ENCODE data around the gene TMEM238. TPM values are rescaled to one million over a fixed set of nuclear protein-coding genes. Genes with fewer than 3 reads are reported as not detected.
"Not testable (repeated sequence)": the region's sequence is repeated elsewhere in the genome, so short reads cannot be mapped to it uniquely, and the experiment has no call there.

Gene TMEM238, protein sequence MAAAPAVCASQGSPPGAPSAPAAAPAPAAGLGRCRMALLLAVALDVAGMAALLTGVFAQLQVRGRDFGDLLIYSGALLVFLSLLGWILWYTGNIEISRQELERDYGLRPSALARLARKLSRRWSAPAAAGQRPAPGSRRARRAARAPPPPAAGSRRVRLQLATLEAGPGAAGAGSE
- 0.14 and 0.25 TPM in 2 replicates for total RNA-seq (2014; rRNA removed; shearing (Covaris generic))

DNA sequence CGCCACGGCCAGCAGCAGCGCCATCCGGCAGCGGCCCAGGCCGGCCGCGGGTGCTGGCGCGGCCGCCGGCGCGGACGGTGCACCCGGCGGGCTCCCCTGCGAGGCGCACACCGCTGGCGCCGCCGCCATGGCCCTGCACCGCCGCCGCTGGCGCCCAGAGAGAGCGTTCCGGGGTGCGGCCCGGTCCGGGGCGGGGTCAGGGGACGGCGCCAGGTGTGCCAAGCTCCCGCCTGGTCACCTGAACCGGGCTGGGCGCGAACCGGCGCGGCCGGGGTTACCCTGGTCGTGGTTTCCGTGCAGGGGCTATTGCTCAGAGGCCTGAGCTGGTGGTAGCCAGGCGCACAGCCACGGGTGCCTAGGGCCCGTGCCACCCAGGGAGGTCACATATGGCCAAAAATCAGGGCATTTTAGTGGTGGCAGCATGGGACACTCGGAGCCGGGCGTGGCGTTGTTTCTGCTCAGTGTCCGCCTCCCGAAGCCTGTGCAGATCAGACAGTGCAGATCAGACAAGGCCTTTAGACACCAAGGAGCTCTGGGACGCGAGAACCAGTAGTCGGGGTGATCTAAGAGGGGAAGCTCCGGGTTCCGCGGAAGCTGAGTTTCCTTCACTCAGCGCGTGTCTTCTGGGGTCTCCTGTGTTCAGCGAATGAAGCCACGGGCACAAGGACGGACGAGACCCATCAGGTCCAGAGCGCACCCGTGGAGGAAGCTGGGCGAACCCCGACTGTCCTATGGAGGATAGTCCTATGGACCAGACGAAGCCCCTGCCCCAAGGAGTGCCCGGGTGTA is at the start of gene TMEM238:
TMEM238 (minus strand) TSS at position 162 of the 789 bp plus-strand sequence; CDS start at position 129, 33 bp downstream.
- H3K27me3 ChIP-seq = no peaks in the 10 kb centered on the region
- H3K36me3 ChIP-seq = peaks cover 31% of the 10 kb centered on the region
- no peak for DNase-seq
- H3K9me3 ChIP-seq (replicated peaks) = no peaks in the 10 kb centered on the region
- peak within 1 kb of the TSS; percentile 73 for H3K27ac ChIP-seq
- peaks cover 24% of the 10 kb centered on the region for H3K4me1 ChIP-seq
- peak within 1 kb of the TSS; percentile 86 for H3K4me3 ChIP-seq

DNA sequence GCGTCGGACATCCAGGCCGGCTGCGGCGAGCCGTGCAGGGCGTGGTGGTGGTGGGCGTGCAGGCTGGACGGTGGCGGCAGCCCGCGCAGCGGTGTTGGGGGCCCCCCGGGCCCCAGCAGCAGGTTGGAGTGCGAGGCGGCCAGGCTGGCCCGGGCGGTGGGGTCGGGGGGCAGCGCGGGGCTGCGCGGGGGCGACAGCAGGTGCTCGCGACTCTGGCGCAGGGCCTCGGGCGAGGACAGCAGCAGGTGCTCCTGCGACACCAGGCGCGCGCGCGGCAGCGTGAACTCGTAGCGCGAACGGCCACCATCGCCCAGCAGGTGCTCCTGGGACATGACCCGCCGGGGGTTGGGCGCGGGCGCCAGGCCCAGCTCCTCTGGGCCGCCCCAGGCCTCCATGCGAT is 49.2 kb upstream of the TMEM238 start:
- no peaks in the 10 kb centered on the region for H3K36me3 ChIP-seq
- no peak for DNase-seq
- H3K27ac ChIP-seq = no peak overlapping the region
- no peaks in the 10 kb centered on the region for H3K9me3 ChIP-seq (replicated peaks)
- H3K4me1 ChIP-seq = peaks cover 5% of the 10 kb centered on the region; the same call in 1 of the 2 replicates
- H3K4me3 ChIP-seq = no peak overlapping the region
- no peaks in the 10 kb centered on the region for H3K27me3 ChIP-seq

DNA sequence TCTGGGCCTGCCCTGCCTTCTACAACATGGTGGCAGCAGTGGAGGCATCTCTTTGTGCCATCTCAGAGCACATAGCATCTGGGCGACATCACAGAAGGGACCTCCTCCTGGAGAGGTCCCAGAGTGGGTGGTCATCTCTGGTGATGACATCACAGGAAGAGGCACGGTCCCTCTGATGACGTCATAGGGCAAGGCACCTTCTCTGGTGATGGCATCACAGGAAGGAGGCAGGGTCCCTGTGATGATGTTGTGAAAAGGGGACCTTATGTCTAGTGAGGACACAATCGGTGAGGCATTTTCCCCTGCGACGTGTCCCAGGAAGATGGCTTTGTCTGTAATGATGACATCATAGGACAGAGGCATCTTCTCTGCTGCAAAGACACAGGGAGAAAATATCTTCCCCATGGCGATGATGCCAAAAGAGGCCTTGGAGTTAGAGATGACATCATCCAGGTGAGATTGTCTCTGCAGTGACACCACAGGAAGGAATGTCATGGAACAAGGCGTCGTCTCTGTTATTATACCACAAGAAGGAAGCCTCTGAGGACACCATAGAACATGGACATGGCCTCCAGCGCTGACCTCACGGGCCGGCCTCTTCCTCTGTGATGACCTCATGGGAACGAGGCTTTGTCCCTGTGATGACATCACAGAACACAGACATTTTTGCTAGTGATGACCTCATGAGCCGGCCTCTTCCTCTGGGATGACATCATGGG is 48.3 kb upstream of the TMEM238 start:
- Histone ChIP-seq H3K9me3 (replicated peaks) (no peaks in the 10 kb centered on the region), H3K4me1 (peaks cover 5% of the 10 kb centered on the region; the same call in 1 of the 2 replicates)
- DNase-seq = no peak

DNA sequence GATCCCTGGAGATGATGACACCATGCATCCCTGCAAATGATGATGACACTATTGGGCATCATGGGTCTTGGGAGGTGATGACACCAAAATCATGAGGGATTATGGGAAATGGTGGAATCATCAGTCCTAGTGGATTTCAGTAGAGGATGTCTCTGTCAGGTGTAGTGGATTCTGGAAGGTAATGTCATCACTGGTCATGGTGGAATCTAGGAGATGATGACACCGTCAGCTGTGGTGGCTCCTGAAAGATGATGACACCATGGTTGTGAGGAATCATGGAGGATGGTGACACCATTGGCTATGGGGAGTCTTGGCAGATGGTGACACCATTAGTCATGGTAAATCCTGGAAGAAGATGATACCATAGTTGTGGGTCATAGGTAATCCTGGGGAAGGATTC is 47.1 kb upstream of the TMEM238 start:
- DNase-seq = no peak
- Histone ChIP-seq H3K27ac (no peak overlapping the region), H3K4me3 (no peak overlapping the region), H3K4me1 (peaks cover 5% of the 10 kb centered on the region; the same call in 1 of the 2 replicates), H3K36me3 (no peaks in the 10 kb centered on the region), H3K27me3 (no peaks in the 10 kb centered on the region), H3K9me3 (replicated peaks) (no peaks in the 10 kb centered on the region)

More for the DNA sequence above, 48.3 kb upstream of the TMEM238 start:
- no peak overlapping the region for H3K27ac ChIP-seq
- no peaks in the 10 kb centered on the region for H3K36me3 ChIP-seq
- no peak overlapping the region for H3K4me3 ChIP-seq
- H3K27me3 ChIP-seq = no peaks in the 10 kb centered on the region

DNA sequence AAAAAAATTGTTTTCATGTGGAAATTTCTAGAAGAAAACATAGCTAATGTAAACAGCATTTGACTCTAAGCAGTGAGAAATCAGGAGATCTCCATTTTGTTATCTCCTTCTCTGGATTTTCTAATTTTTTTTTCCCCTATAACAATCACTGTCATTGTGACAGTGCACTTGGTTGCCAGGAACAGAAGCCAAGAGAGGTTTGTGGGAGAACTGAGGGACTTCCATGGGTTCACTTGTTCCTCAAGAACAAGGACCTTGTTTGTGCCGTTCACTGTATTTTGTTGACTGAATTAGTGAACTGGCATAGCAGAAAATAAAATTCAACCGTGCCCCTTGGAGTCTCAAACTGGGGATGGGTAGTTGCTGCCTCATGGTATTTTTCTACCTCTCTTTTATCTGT is 42.0 kb upstream of the TMEM238 start:
- DNase-seq = no peak
- Histone ChIP-seq H3K36me3 (no peaks in the 10 kb centered on the region), H3K27me3 (no peaks in the 10 kb centered on the region), H3K4me1 (peaks cover 5% of the 10 kb centered on the region; the same call in 1 of the 2 replicates), H3K9me3 (replicated peaks) (no peaks in the 10 kb centered on the region), H3K4me3 (no peak overlapping the region), H3K27ac (no peak overlapping the region)

DNA sequence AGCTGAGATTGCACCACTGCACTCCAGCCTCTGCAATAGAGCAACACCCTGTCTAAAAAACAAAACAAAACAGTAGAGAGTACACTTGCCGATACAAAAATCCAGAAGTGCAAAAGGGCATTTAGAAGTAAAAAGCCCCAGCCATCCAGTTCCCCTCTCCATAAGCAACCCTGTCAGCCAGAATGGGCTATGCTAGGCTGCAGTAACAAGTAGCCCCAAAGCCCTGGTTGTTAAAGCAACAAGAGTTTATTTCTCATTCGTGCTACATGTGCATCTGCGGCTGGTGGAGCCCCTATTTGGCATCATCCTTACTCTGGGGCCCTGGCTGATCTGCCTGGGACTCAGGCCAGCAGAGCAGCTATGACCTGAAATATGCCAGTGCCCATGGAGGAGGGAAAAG is 40.4 kb upstream of the TMEM238 start:
- Histone ChIP-seq H3K36me3 (no peaks in the 10 kb centered on the region), H3K27ac (no peak overlapping the region), H3K4me1 (peaks cover 5% of the 10 kb centered on the region; the same call in 1 of the 2 replicates), H3K27me3 (no peaks in the 10 kb centered on the region), H3K4me3 (no peak overlapping the region), H3K9me3 (replicated peaks) (no peaks in the 10 kb centered on the region)
- no peak for DNase-seq

DNA sequence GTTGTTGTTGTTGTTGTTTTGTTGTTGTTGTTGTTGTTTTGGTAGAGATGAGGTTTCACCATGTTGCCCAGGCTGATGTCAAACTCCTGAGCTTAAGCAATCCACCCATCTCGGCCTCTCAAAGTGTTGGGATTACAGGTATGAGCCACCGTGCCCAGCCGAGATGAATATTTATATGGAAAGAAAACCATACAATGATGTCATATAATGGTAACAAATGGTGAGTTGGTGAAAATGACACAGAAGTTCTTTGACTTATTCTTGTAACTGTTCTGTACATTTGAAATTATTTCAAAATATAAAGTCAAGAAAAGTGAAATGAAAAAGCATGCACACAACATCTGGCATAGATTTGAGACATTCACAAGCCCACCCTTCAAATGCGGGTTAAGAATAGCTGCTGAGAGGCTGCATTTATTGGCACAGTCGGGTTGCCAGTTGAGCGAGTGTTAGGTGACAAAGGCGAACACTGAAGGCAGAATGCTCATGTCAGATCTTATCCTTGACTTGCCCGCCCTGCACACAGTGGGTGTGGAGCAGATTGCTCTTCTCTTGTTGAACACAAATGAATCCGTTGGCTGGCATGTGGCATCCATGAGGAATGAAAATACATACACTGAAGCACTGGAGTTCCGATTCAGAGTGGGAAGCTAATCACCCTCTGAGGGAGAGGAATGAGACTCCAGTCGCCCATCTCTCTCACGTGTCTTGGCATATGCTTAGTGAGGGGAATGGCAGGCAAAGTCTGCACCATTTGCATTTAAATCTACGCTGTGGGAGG is 39.3 kb upstream of the TMEM238 start:
- no peaks in the 10 kb centered on the region for H3K9me3 ChIP-seq (replicated peaks)
- H3K27ac ChIP-seq = no peak overlapping the region
- H3K4me3 ChIP-seq = no peak overlapping the region
- no peaks in the 10 kb centered on the region for H3K36me3 ChIP-seq
- H3K4me1 ChIP-seq = no peaks in the 10 kb centered on the region; the same call in 1 of the 2 replicates
- no peak for DNase-seq
- no peaks in the 10 kb centered on the region for H3K27me3 ChIP-seq

DNA sequence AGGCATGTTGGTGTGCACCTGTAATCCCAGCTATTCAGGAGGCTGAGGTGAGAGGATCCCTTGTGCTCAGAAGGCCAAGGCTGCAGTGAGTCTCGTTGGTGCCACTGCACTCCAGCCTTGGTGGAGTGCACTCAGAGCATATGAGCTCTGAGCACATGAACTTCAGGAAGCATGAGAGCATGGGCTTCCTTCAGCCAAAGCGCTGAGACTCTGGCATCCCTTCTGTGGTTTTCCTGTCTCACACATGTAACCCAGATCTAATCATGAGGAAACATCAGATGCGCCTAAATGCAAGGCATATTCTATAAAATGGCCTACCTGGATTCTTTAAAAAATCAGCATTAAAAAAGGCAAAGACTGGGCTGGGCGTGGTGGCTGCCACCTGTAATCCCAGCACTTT is 37.2 kb upstream of the TMEM238 start:
- not testable (repeated sequence) for H3K27me3 ChIP-seq; H3K4me3 ChIP-seq; H3K9me3 ChIP-seq (replicated peaks); DNase-seq; H3K27ac ChIP-seq; H3K4me1 ChIP-seq; H3K36me3 ChIP-seq

DNA sequence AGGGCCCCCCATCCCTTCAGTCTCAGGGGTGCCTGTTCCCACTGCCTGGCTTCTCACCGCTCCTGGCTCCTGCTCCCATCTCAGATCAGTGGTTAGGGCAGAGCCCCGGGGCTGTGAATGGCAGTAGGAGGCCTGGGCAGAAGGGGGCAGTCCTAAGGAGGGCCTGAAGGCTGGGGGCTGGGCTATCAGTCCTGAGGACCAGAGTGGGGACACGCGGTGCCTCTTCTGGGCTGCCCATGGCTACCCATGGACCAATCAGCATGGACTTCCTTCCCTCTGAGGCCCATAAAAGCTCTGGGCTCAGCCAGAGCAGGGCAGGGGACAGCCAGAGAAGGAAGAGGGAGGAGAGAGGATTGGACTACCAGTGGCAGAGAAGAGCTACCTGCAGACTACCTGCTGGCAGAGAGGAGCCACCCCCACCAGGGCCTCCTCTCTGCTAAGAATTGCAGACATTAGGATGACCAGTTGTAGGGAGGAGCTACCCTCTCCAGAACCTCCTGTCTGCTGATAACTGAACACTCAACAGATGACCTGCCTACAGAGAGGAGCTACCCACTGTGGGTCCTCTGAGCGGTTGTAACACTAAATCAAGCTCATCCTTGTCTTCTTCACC is 35.6 kb upstream of the TMEM238 start:
- no peak for DNase-seq

DNA sequence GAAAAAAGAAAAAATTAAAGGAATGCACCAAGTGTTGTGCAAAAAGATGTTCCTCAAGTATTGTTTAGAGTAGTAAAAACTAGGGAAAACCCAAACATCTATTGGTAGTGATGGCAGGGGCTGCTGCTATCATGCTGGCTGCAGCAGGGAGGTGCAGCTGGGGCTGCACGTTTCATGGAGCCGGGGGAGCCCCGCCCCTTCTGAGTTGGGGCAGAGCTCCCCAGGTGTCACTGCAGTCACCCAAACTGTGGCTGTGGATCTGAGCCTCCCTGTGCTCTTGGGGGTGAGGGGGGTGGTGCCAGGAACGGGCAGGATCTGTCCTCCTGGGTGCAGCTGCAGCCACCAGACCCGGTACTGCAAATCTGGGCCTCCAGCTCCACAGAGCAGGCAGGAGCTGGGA is 35.0 kb upstream of the TMEM238 start:
- H3K4me3 ChIP-seq = no peak overlapping the region
- no peaks in the 10 kb centered on the region for H3K36me3 ChIP-seq
- no peaks in the 10 kb centered on the region for H3K27me3 ChIP-seq
- H3K4me1 ChIP-seq = no peaks in the 10 kb centered on the region
- H3K9me3 ChIP-seq (replicated peaks) = no peaks in the 10 kb centered on the region
- DNase-seq = no peak
- no peak overlapping the region for H3K27ac ChIP-seq

More for the DNA sequence above, 35.6 kb upstream of the TMEM238 start:
- Histone ChIP-seq H3K27me3 (no peaks in the 10 kb centered on the region), H3K27ac (no peak overlapping the region), H3K4me3 (no peak overlapping the region), H3K36me3 (no peaks in the 10 kb centered on the region), H3K4me1 (no peaks in the 10 kb centered on the region), H3K9me3 (replicated peaks) (no peaks in the 10 kb centered on the region)

DNA sequence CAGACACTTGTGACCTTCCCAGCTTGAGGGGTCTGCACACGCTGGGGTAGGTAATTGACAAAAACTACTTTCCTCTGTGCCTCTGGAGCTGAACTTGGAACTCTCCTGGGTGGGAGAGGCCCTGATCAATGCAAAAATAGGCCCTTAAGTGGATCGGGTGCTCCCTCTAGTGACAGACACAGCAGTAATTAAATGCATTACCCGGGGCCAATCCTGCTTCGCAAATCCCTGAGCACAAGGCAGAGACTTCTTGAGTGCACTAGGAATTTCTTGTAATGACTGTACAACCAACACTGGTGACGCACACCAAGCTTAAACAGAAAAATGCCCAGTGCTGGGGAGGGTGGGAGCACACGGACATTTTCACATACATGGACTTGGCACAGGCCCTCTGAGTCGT is 34.1 kb upstream of the TMEM238 start:
- no peak overlapping the region for H3K4me3 ChIP-seq
- no peaks in the 10 kb centered on the region for H3K4me1 ChIP-seq
- H3K9me3 ChIP-seq (replicated peaks) = no peaks in the 10 kb centered on the region
- peak; percentile 66 to 85 for DNase-seq
- H3K27ac ChIP-seq = no peak overlapping the region
- no peaks in the 10 kb centered on the region for H3K36me3 ChIP-seq
- H3K27me3 ChIP-seq = no peaks in the 10 kb centered on the region

DNA sequence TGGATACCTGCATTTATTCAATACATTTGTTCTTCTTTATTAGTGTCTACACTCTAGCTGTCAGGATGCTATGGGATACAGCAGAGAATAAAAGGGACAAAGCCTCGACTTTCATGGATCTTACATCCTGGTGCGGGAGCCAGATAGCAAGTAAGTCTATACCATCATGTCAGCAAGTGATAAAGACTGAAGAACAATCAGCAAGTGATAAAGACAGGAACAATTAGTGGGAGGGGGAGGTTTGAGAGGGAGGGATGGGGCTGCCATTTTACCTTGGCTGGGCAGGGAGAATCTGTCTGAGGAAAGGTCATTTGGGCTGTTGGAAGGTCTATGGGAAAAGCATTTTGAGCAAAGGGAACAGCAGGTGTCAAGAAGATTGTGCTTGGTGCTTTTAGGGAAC is 26.1 kb upstream of the TMEM238 start:
- no peak overlapping the region for H3K27ac ChIP-seq
- H3K27me3 ChIP-seq = no peaks in the 10 kb centered on the region
- peaks cover 14% of the 10 kb centered on the region for H3K36me3 ChIP-seq
- 0 out of 2 replicates have a peak, but pooled peaks cover 4% of the 10 kb centered on the region for H3K9me3 ChIP-seq (replicated peaks)
- H3K4me3 ChIP-seq = no peak overlapping the region
- no peak for DNase-seq
- H3K4me1 ChIP-seq = peaks cover 3% of the 10 kb centered on the region; the same call in 1 of the 2 replicates

DNA sequence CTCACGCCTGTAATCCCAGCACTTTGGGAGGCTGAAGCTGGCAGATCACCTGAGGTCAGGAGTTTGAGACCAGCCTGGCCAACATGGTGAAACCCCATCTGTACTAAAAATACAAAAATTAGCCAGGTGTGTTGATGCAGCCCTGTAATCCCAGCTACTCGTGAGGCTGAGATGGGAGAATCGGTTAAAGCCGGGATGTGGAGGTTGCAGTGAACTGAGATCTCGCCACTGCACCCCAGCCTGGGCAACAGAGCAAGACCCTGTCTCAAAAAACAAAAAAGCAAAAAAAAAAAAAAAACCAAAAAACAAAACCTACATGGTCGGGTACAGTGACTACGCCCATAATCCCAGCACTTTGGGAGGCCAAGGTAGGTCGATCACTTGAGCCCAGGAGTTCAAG is 25.1 kb upstream of the TMEM238 start:
- H3K4me3 ChIP-seq, H3K27ac ChIP-seq: not testable (repeated sequence)

DNA sequence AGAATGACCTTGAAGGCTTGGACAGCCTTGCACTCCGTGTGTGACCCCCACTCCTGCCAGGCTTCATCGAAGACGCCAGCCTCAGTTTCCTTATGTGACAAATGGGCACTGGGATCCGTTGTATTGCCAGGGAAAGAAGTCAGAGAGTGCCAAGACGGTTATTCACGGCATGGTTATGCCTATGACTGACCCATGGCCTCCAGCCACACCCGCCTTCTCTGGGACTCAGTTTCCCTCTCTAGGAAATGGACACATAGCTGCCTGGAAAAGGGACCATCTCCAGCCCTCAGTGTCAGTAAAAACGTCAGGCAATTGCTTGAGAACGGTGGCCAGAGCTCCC is 24.4 kb upstream of the TMEM238 start:
- H3K4me3 ChIP-seq = peak overlapping the region; percentile 33
- peaks cover 26% of the 10 kb centered on the region for H3K36me3 ChIP-seq
- H3K27ac ChIP-seq = peak overlapping the region; percentile 98
- no peaks in the 10 kb centered on the region for H3K27me3 ChIP-seq
- H3K4me1 ChIP-seq = peaks cover 3% of the 10 kb centered on the region; the same call in 1 of the 2 replicates
- H3K9me3 ChIP-seq (replicated peaks) = 0 out of 2 replicates have a peak, but pooled peaks cover 4% of the 10 kb centered on the region
- DNase-seq = no peak

More for the DNA sequence above, 25.1 kb upstream of the TMEM238 start:
- H3K27me3 ChIP-seq; H3K4me1 ChIP-seq; H3K9me3 ChIP-seq (replicated peaks); DNase-seq: not testable (repeated sequence)
- H3K36me3 ChIP-seq = peaks cover 21% of the 10 kb centered on the region
